Lower leg skin (tissue), 4 donors: ENCODE data around the gene EVX1. TPM values are rescaled to one million over a fixed set of nuclear protein-coding genes. Genes with fewer than 3 reads are reported as not detected.
A peak's percentile ranks its signal among the peaks of the same experiment; 100 is the strongest.

Source experiments
- DNase-seq, 2 donors: peaks; one replicate each; pipeline ENCODE4 v3.0.0-alpha.2; 2019; ENCODE audit warnings: low spot score in 2 of 2
- H3K4me3 ChIP-seq: fragments of 200-600 bp; sonication (generic); 2 replicates; pipeline ENCODE4 v1.5.1; 2017; ENCODE audit warnings: mild to moderate bottlenecking, low read depth; ENCODE audit not compliant: poor library complexity, severe bottlenecking
- POLR2A ChIP-seq, 2 donors: fragments of 450-650 bp; IDR thresholded peaks; one replicate each; pipeline ENCODE4 v1.6.1; 2016 to 2017; ENCODE audit warnings: antibody characterized with exemption in 2 of 2, mild to moderate bottlenecking in 1 of 2, moderate library complexity in 1 of 2
- WGBS, 2 donors: methylation state at CpG; one replicate each; pipeline ENCODE4 v1.1.5; 2018; 5-methylcytosine and 5-hydroxymethylcytosine counted together
- intact Hi-C: fragments of 100-400 bp; cut with DNase I; formaldehyde crosslinking; loops from one replicate; pipeline ENCODE4 v1.15.0; 2023; ENCODE audit warnings: low total_unique reads
- total RNA-seq, 4 donors: library from RNA; depleted of rRNA; stranded (reverse); fragments of >200 nt; gene quantifications; one replicate each; pipeline ENCODE4 v1.1.0, GENCODE V29; 2016
- TF ChIP-seq, protein P1 (sequence below), 3 donors: fragments of 450-650 bp; IDR thresholded peaks; one replicate each; pipeline ENCODE4 v1.5.1; 2016; ENCODE audit warnings: antibody characterized with exemption in 3 of 3, mild to moderate bottlenecking in 3 of 3, moderate library complexity in 2 of 3

The EVX1 gene
- total RNA-seq, 4 donors from 2014 or later, result not detected

GRCh38 chr7:27209933-27210440 lies 32.6 kb upstream of the EVX1 start:
- intact Hi-C loops, result loop anchor here (5.0 kb wide), 1 partner anchor 367 kb away; no protein-coding TSS in a partner anchor
- no peak for TF ChIP-seq POLR2A (IDR thresholded peaks at IDR 0.05)
- TF ChIP-seq, protein P1, sequence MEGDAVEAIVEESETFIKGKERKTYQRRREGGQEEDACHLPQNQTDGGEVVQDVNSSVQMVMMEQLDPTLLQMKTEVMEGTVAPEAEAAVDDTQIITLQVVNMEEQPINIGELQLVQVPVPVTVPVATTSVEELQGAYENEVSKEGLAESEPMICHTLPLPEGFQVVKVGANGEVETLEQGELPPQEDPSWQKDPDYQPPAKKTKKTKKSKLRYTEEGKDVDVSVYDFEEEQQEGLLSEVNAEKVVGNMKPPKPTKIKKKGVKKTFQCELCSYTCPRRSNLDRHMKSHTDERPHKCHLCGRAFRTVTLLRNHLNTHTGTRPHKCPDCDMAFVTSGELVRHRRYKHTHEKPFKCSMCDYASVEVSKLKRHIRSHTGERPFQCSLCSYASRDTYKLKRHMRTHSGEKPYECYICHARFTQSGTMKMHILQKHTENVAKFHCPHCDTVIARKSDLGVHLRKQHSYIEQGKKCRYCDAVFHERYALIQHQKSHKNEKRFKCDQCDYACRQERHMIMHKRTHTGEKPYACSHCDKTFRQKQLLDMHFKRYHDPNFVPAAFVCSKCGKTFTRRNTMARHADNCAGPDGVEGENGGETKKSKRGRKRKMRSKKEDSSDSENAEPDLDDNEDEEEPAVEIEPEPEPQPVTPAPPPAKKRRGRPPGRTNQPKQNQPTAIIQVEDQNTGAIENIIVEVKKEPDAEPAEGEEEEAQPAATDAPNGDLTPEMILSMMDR (IDR thresholded peaks at IDR 0.05), result no peak
- no peak overlapping the region for H3K4me3 ChIP-seq
- WGBS, 2 donors, result 51 to 52% methylated on average over 9 to 11 of the region's 11 CpGs
- DNase-seq, result peak in 1 of 2 donors; percentile 60

DNA sequence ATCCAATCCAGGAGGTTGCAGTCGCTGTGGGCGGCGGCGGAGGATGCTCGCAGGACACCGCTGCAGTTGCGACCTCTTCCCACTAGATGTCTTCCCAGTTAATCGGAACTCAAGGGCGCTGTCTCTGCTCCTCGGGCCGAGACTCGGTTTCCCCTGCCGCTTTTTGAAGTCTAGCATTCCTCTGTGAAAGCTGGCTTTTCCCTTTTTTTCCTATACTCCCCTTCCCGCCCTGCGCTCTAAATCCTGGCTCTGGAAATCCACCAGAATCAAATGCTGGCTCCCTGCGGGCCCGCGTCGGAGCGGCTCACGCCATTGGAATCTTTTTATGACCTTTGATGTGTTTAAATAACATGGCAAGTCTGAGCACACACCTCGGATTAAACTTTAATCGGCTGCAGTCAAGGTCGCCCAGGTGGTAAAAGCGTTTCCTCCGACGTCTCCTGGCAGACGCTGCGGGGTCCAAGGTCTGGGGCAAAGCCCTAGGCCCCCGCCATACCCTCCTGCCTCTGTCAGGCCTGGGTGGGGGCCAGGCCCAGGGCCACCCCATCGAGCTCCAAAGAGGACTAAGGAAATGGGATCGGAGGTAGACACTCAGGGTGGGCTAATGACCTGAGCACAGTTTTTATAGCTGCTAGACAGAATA lies 32.0 kb upstream of the EVX1 start:
- TF ChIP-seq POLR2A (IDR thresholded peaks at IDR 0.05), result no peak
- TF ChIP-seq, protein P1 (IDR thresholded peaks at IDR 0.05), result peak in 1 of 3 donors; percentile 29
- 17 to 18% methylated on average over 32 of the region's 32 CpGs for WGBS, 2 donors
- H3K4me3 ChIP-seq, result no peak overlapping the region
- intact Hi-C loops, result loop anchor here (5.0 kb wide), 1 partner anchor 367 kb away; no protein-coding TSS in a partner anchor
- peak in 1 of 2 donors; percentile 85 for DNase-seq

DNA sequence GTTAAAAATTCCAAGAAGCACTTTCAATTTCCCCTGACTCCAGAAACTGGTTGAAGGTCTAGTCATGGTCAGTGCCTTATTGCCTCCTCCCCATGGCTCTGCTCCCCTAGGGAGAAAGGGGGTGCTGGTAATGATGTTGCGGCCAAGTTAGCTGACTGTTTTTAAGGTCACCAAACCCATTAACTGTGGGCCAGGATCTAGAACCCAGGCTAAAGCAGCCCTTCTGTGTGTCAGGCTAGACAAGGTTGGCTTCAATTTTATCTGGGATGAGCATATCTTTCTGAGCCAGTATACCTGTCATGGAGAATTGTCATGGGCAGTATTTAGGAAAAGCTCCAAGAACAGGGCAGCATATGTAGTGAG lies 31.5 kb upstream of the EVX1 start:
- 86 to 88% methylated on average over 1 of the region's 1 CpG for WGBS, 2 donors
- no peak for TF ChIP-seq POLR2A (IDR thresholded peaks at IDR 0.05)
- TF ChIP-seq, protein P1 (IDR thresholded peaks at IDR 0.05), result no peak
- intact Hi-C loops, result loop anchor here (5.0 kb wide), 1 partner anchor 366 kb away; no protein-coding TSS in a partner anchor
- no peak overlapping the region for H3K4me3 ChIP-seq
- DNase-seq, result no peak

DNA sequence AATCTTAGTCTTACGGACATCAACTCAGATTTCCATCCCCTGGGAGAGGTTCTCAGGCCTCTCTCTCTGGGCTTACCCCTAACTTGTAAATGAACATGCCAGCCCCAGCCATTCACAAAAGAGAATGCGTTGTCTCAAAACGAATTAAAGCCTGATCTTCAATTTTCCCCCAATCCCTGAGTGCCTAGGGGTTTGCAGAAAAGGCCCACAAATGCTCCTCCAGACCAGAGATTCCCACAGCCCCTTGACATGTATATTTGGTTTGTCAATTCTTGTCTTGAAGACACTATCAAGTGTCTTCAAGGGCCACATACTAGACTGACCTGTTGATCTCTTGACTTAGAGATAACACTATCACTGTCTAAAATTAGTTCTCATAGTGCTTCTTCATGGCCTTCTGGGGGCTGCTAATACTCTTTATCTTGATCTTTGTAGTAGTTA lies 30.8 kb upstream of the EVX1 start:
- DNase-seq, result no peak
- intact Hi-C loops, result loop anchor here (5.0 kb wide), 1 partner anchor 366 kb away; no protein-coding TSS in a partner anchor
- H3K4me3 ChIP-seq, result no peak overlapping the region
- TF ChIP-seq, protein P1 (IDR thresholded peaks at IDR 0.05), result no peak
- no peak for TF ChIP-seq POLR2A (IDR thresholded peaks at IDR 0.05)
- 62 to 66% methylated on average over 3 of the region's 3 CpGs for WGBS, 2 donors

- intact Hi-C loops, result loop anchor here (5.0 kb wide), 1 partner anchor 365 kb away; no protein-coding TSS in a partner anchor
- TF ChIP-seq POLR2A (IDR thresholded peaks at IDR 0.05), result no peak
- TF ChIP-seq, protein P1 (IDR thresholded peaks at IDR 0.05), result no peak
- no peak overlapping the region for H3K4me3 ChIP-seq
- WGBS, 2 donors, result 20 to 23% methylated on average over 36 to 51 of the region's 52 CpGs
- DNase-seq, result peak in 1 of 2 donors; percentile 49
Measured at GRCh38 chr7:27212497-27213432, 29.8 kb upstream of the EVX1 start.
